LNCaP clone FGC (cell line): Measurements from ENCODE around the gene FSHR.

ENCODE experiments used
- DNase-seq: peaks from one replicate; pipeline ENCODE4 v3.0.0-alpha.2; 2011; ENCODE audit warnings: low read depth
- H3K4me3 ChIP-seq: 2 replicates; pipeline ENCODE4 v1.5.1; 2011; ENCODE audit warnings: mild to moderate bottlenecking, low read depth, low read length, control low read depth
- TF ChIP-seq, protein P1 (sequence below): IDR thresholded peaks from 2 replicates; pipeline ENCODE4 v1.5.1; 2012; ENCODE audit warnings: mild to moderate bottlenecking; ENCODE audit not compliant: control insufficient read depth, insufficient read depth; ENCODE audit errors: extremely low read depth

The FSHR gene

DNA sequence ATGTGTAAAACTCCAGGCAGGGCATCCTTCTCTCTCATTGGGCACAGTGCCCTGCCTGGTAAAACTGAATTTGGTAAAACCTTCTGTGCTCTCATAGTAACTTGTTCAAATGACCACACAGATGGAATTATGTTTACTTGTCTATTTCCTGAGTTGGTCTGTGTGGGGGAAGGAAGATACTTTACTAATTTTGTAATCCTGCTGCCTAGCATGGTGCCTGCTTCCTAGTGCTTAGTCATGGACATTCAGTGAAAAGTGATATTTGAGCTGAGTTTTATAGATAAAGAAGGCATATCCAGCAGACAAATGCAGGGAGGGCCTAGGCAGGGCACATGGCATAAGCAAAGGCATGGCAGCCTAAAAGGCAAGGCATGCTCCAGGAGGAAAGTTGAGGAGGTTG is 199.4 kb downstream of the FSHR start:
- no peak overlapping the region for H3K4me3 ChIP-seq
- TF ChIP-seq, protein P1, sequence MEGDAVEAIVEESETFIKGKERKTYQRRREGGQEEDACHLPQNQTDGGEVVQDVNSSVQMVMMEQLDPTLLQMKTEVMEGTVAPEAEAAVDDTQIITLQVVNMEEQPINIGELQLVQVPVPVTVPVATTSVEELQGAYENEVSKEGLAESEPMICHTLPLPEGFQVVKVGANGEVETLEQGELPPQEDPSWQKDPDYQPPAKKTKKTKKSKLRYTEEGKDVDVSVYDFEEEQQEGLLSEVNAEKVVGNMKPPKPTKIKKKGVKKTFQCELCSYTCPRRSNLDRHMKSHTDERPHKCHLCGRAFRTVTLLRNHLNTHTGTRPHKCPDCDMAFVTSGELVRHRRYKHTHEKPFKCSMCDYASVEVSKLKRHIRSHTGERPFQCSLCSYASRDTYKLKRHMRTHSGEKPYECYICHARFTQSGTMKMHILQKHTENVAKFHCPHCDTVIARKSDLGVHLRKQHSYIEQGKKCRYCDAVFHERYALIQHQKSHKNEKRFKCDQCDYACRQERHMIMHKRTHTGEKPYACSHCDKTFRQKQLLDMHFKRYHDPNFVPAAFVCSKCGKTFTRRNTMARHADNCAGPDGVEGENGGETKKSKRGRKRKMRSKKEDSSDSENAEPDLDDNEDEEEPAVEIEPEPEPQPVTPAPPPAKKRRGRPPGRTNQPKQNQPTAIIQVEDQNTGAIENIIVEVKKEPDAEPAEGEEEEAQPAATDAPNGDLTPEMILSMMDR = no peak
- no peak for DNase-seq

DNA sequence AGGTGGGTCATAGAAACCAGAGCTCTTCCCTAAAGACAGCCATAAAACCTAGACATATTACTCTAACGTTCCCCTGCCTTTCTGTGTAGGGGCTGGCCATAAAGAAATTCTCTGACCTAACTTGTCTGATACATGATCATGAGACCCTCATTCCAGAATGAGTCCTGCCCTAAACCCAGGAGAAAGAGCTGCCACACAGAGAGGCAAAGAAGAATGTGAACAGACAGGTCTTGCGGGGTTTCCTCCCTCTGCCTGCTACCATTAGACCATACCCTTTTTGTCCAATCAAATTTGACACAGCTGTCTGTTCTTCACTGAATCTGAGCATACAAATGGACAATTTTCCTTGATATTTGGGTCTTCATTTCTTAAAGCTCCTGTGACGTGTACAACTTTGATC is 200.0 kb downstream of the FSHR start:
- TF ChIP-seq, protein P1 = no peak
- no peak for DNase-seq
- H3K4me3 ChIP-seq = no peak overlapping the region

DNA sequence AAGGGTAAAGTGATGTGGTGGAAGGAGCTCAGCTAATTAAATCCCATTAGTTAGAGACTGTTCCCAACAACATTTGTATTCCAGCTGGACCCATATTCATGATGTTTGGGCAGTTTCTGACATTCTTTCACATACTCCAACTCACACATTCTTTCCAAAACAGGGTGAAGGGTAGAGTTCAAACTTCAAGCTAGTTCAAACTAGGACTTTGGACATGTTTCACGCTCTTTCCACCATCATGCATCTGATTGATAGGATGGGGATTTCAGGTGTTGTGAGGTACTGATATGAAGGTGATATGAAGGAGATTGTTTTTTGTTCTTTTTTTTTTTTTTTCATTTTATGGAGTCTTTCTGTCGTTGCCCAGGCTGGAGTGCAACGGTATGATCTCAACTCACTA is 201.7 kb downstream of the FSHR start:
- DNase-seq = no peak
- TF ChIP-seq, protein P1 = no peak
- H3K4me3 ChIP-seq = no peak overlapping the region

DNA sequence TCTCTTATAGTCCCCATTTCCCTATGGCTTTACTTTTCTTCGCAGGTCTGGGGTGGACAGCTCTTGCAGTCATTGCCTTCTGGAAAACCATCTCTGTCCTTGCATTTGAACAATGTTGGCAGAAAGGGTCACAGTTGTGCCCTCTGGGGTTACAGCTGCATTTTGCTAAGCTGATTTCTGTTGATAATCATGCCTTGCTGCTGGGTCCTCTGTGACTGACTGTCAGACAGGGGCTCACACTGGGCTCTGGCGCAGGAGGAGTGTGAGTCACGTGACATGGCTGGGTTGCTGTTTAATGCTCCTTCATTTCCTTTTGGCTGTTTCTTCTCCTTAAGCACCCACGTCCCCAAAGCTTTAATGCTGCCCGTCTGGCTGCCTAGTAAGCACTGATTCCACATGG is 202.2 kb downstream of the FSHR start:
- TF ChIP-seq, protein P1 = no peak
- no peak for DNase-seq
- H3K4me3 ChIP-seq = no peak overlapping the region

DNA sequence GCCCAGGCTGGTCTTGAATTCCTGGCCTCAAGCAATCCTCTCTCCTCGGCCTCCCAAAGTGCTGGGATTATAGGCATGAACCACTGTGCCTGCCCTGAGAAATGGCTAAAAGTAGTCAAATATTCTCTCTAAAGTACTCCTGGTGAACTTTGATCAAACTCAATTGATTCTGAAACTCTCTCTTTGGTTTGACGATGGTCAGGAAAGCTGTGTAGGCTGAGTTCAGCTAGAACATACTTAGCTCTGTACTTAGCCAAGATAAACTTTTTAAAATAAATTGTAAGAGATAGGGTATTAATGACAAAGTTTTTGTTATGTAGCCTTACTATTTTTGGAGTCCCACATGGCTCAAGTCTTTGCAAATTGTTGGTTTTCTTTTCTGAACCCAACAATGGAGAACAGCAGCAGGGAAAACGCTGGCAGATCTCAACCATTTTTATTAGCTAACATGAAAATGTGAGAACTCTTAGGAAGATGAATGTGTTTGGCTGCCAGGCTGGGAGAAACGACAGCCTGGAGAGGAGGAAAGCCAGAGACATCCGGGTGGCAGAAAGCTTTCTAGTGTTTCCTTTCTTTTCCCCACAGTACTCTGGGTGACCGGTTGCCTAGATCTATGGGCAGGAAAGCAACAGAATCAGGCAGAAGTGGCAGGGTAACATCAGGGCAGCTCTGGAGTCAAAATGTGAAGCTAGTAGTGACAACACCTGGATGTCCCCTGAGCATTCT is 205.8 kb downstream of the FSHR start:
- DNase-seq = no peak
- TF ChIP-seq, protein P1 = no peak
- no peak overlapping the region for H3K4me3 ChIP-seq

DNA sequence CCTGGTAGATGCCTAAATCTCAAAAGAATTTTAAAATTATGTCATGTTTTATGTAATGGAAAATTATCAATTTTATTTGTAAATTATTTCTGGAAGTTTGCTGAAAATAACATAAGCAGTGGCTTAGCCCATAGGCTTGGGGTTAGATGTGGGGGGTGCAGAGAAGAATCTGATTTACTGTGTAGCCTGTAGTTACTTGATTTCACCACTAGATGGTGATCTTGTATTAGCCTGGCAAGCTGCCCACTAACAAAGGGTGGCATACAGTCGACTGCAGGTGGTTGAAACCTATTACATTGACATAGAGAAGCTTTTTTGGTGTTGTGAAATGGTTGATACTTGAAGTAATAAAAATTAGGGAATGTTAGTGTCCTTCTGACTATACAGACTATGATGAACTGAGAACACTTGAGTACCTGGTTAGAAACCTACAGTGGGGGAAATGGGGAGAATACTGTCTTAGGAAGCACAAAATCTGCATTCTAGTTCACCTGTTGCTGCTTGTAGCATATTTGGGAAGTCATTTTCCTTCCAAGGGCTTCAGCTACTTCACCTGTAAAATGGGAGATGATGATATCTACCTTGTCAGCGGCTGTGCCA is 207.8 kb downstream of the FSHR start:
- TF ChIP-seq, protein P1 = peak; percentile 56
- peak; percentile 2 for DNase-seq
- H3K4me3 ChIP-seq = no peak overlapping the region

DNA sequence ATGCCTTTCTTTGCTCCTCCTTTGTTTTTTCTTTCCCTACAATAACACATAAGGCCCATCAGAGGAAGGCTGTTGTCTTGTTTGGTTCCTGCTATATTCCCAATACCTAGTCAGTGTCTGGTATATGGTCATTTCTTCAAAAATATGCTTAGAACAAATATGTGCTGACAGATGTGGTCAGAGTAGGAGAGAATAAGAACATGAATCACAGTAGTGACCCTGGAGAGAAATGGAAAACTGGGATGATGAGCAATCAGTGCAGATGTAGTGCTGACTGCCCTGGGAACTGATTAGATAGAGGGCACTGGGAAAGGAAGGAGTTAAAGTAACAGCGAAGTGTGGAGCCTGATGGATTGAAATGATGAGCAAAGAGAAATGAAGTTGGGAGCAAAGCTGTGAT is 209.4 kb downstream of the FSHR start:
- DNase-seq = no peak
- no peak overlapping the region for H3K4me3 ChIP-seq
- TF ChIP-seq, protein P1 = no peak
